ENCODE data around the gene METAP2.

Gene METAP2

GRCh38 chr12:95515197-95515596 is 41.2 kb downstream of the METAP2 start:
- H3K27me3 ChIP-seq (ENCODE audit: insufficient read depth, low read length) = no peaks in the 10 kb centered on the region
- H3K9ac ChIP-seq (ENCODE audit: low read length) = no peak overlapping the region
- no peaks in the 10 kb centered on the region for H3K4me1 ChIP-seq (ENCODE audit: insufficient read depth, low read length, severe bottlenecking)
- no peak overlapping the region for H3K4me3 ChIP-seq (ENCODE audit: low read depth, low read length, poor library complexity, severe bottlenecking)
- no peak overlapping the region for H3K4me2 ChIP-seq (ENCODE audit: low read length)
- no peak overlapping the region for H2AFZ ChIP-seq (ENCODE audit: low read length)
- peaks cover 54% of the 10 kb centered on the region for H3K36me3 ChIP-seq (ENCODE audit: insufficient read depth, low read length)
- no peaks in the 10 kb centered on the region for H3K9me3 ChIP-seq (ENCODE audit: low read length)
- H3K79me2 ChIP-seq (ENCODE audit: insufficient read depth, low read length) = no peaks in the 10 kb centered on the region
- H3K9me2 ChIP-seq (ENCODE audit: low read depth, low read length) = no peaks in the 10 kb centered on the region
- H4K20me1 ChIP-seq (ENCODE audit: insufficient read depth, low read length) = no peaks in the 10 kb centered on the region
- TF ChIP-seq EZH2 (IDR thresholded peaks at IDR 0.05; ENCODE audit: borderline replicate concordance, low read length) (no peak), CTCF (IDR thresholded peaks at IDR 0.05; ENCODE audit: low read length) (no peak)
- no peak overlapping the region for H3K27ac ChIP-seq (ENCODE audit: low read depth, low read length, poor library complexity, severe bottlenecking)
- H3F3A ChIP-seq (ENCODE audit: insufficient read depth, low read length) = no peaks in the 10 kb centered on the region

GRCh38 chr12:95516757-95517156 is 42.8 kb downstream of the METAP2 start:
- peaks cover 38% of the 10 kb centered on the region for H3K36me3 ChIP-seq (ENCODE audit: insufficient read depth, low read length)
- no peaks in the 10 kb centered on the region for H3F3A ChIP-seq (ENCODE audit: insufficient read depth, low read length)
- H2AFZ ChIP-seq (ENCODE audit: low read length) = no peak overlapping the region

DNA sequence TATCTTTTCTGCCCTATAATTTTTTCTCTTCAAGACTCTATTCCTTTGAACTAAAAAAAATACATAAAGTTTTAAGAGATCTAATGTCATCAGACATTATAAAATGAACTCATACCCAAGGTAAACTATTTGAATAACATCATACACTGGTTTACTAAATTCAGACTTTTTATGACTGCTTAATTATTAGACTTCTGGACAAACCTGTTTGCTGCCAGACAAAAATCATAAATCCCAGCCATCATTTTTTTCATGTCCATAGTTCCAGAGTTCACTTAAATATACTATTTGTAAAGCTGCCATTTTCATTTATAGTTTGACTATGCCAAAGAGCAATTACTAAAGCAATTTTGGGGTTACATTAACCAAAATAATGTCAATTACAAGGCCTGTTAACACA is 43.3 kb downstream of the METAP2 start:
- no peaks in the 10 kb centered on the region for H3F3A ChIP-seq (ENCODE audit: insufficient read depth, low read length)
- peaks cover 33% of the 10 kb centered on the region for H3K36me3 ChIP-seq (ENCODE audit: insufficient read depth, low read length)
- no peaks in the 10 kb centered on the region for H3K4me1 ChIP-seq (ENCODE audit: insufficient read depth, low read length, severe bottlenecking)
- H2AFZ ChIP-seq (ENCODE audit: low read length) = no peak overlapping the region
- no peak overlapping the region for H3K4me2 ChIP-seq (ENCODE audit: low read length)
- no peaks in the 10 kb centered on the region for H3K9me2 ChIP-seq (ENCODE audit: low read depth, low read length)
- no peaks in the 10 kb centered on the region for H3K9me3 ChIP-seq (ENCODE audit: low read length)
- no peaks in the 10 kb centered on the region for H3K27me3 ChIP-seq (ENCODE audit: insufficient read depth, low read length)
- no peak for TF ChIP-seq EZH2 (IDR thresholded peaks at IDR 0.05; ENCODE audit: borderline replicate concordance, low read length)
- TF ChIP-seq CTCF (IDR thresholded peaks at IDR 0.05; ENCODE audit: low read length) = no peak
- H3K9ac ChIP-seq (ENCODE audit: low read length) = no peak overlapping the region
- H4K20me1 ChIP-seq (ENCODE audit: insufficient read depth, low read length) = no peaks in the 10 kb centered on the region
- no peaks in the 10 kb centered on the region for H3K79me2 ChIP-seq (ENCODE audit: insufficient read depth, low read length)
- H3K27ac ChIP-seq (ENCODE audit: low read depth, low read length, poor library complexity, severe bottlenecking) = no peak overlapping the region
- no peak overlapping the region for H3K4me3 ChIP-seq (ENCODE audit: low read depth, low read length, poor library complexity, severe bottlenecking)

More at GRCh38 chr12:95516757-95517156, 42.8 kb downstream of the METAP2 start:
- H3K27ac ChIP-seq (ENCODE audit: low read depth, low read length, poor library complexity, severe bottlenecking) = no peak overlapping the region
- no peaks in the 10 kb centered on the region for H3K4me1 ChIP-seq (ENCODE audit: insufficient read depth, low read length, severe bottlenecking)
- H3K79me2 ChIP-seq (ENCODE audit: insufficient read depth, low read length) = no peaks in the 10 kb centered on the region
- H3K9me2 ChIP-seq (ENCODE audit: low read depth, low read length) = no peaks in the 10 kb centered on the region
- H3K9ac ChIP-seq (ENCODE audit: low read length) = no peak overlapping the region
- no peaks in the 10 kb centered on the region for H4K20me1 ChIP-seq (ENCODE audit: insufficient read depth, low read length)
- no peaks in the 10 kb centered on the region for H3K9me3 ChIP-seq (ENCODE audit: low read length)
- no peak overlapping the region for H3K4me3 ChIP-seq (ENCODE audit: low read depth, low read length, poor library complexity, severe bottlenecking)
- no peaks in the 10 kb centered on the region for H3K27me3 ChIP-seq (ENCODE audit: insufficient read depth, low read length)
- no peak overlapping the region for H3K4me2 ChIP-seq (ENCODE audit: low read length)
- TF ChIP-seq CTCF (IDR thresholded peaks at IDR 0.05; ENCODE audit: low read length) (no peak), EZH2 (IDR thresholded peaks at IDR 0.05; ENCODE audit: borderline replicate concordance, low read length) (no peak)
